Measurements from ENCODE around the gene RNF115.
"Not testable (repeated sequence)": the region's sequence is repeated elsewhere in the genome, so short reads cannot be mapped to it uniquely, and the experiment has no call there.

The RNF115 gene

DNA sequence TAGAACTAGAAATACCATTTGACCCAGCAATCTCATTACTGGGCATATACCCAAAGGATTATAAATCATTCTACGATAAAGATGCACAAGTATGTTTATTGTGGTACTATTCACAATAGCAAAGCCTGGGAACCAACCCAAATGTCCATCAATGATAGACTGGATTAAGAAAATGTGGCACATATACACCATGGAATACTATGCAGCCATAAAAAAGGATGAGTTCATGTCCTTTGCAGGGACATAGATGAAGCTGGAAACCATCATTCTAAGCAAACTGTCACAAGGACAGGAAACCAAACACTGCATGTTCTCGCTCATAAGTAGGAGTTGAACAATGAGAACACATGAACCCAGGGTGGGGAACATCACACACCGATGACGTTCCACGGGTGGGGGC lies 97.7 kb downstream of the RNF115 start:
- CTCF ChIA-PET; H3K27ac ChIP-seq (ENCODE audit: insufficient read depth in 1 of 2, low read depth in 1 of 2, low read length in 2 of 2, poor library complexity in 1 of 2, severe bottlenecking in 2 of 2); H3K9me3 ChIP-seq (ENCODE audit: control extremely low read depth in 1 of 5, control insufficient read depth in 4 of 5, insufficient read depth in 2 of 5, low read depth in 1 of 5, low read length in 4 of 5); DNase-seq; H3K36me3 ChIP-seq (ENCODE audit: control insufficient read depth in 4 of 4, insufficient read depth in 4 of 4, low read length in 3 of 4); H3K4me3 ChIP-seq (ENCODE audit: control insufficient read depth in 1 of 7, extremely low read depth in 1 of 7, insufficient read depth in 4 of 7, low read depth in 2 of 7, low read length in 6 of 7); H3K4me1 ChIP-seq (ENCODE audit: control extremely low read depth in 1 of 4, control insufficient read depth in 4 of 4, insufficient read depth in 4 of 4, low read length in 3 of 4); POLR2A ChIA-PET: not testable (repeated sequence)
- WGBS (ENCODE audit: insufficient coverage), result 80% methylated on average over 1 of the region's 5 CpGs
- H3K27me3 ChIP-seq (replicated peaks in 2 of 5; ENCODE audit: control insufficient read depth in 4 of 5, insufficient read depth in 5 of 5, low read length in 4 of 5), result peaks cover 0 to 11% (median 3%) of the 10 kb centered on the region in 5 experiments

DNA sequence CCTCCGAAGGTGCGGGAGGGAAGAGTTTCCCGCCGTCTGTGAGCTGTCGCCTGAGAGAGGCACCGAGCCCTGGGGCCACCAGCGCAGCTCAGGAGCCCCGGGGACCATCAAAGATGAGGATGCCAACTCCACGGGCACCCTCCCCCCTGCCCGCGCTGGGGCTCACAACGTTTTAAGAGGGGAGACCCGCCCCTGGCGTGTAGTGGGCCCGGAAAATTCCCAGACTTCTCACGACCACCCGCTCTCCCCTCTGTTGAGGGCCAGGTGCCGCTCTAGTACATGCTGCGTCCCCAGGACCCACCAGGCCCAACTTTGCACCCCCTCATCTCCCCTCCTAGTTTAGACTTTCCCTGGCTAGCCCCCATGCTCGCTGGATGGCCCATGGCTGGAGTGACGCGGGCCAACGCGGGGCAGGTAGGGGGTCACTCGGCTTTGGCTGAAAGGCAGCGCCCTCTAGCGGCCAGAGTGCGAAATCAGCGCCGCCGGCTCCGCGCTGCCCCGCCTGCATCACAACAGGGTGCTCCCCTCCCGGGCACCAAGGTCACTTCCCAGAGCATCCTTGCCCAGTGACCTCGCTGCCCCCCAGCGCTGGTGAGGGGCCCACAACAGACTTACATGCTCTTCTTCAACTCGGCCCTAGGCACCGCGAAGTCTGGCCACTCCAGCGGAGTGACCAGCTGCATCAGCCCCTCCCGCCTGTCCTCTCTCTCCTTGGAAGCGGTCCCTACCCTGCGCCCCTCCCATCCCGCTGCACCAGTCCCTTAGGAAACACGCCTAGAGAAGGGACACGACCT lies 102.8 kb downstream of the RNF115 start:
- ChIA-PET CTCF (interaction anchor here (0.7 to 1.9 kb wide), 14 partner anchors 9 to 37 kb away, joined by 3 to 7 read pairs (median 4); no protein-coding TSS in a partner anchor), POLR2A (no interaction called here)
- H3K27ac ChIP-seq (ENCODE audit: insufficient read depth in 1 of 2, low read depth in 1 of 2, low read length in 2 of 2, poor library complexity in 1 of 2, severe bottlenecking in 2 of 2), result no peak overlapping the region
- peak overlapping the region; percentile 5 to 75 (median 53) for H3K4me3 ChIP-seq (ENCODE audit: control insufficient read depth in 1 of 7, extremely low read depth in 1 of 7, insufficient read depth in 4 of 7, low read depth in 2 of 7, low read length in 6 of 7)
- H3K36me3 ChIP-seq (ENCODE audit: control insufficient read depth in 4 of 4, insufficient read depth in 4 of 4, low read length in 3 of 4), result no peaks in the 10 kb centered on the region
- no peaks in the 10 kb centered on the region for H3K9me3 ChIP-seq (ENCODE audit: control extremely low read depth in 1 of 5, control insufficient read depth in 4 of 5, insufficient read depth in 2 of 5, low read depth in 1 of 5, low read length in 4 of 5)
- peak; percentile 39 to 65 (median 63) for DNase-seq
- WGBS (ENCODE audit: insufficient coverage), result 9% methylated on average over 38 of the region's 47 CpGs
- H3K4me1 ChIP-seq (ENCODE audit: control extremely low read depth in 1 of 4, control insufficient read depth in 4 of 4, insufficient read depth in 4 of 4, low read length in 3 of 4), result peaks cover 0 to 9% (median 9%) of the 10 kb centered on the region in 4 experiments
- peaks cover 0 to 24% (median 7%) of the 10 kb centered on the region in 5 experiments for H3K27me3 ChIP-seq (replicated peaks in 2 of 5; ENCODE audit: control insufficient read depth in 4 of 5, insufficient read depth in 5 of 5, low read length in 4 of 5)

DNA sequence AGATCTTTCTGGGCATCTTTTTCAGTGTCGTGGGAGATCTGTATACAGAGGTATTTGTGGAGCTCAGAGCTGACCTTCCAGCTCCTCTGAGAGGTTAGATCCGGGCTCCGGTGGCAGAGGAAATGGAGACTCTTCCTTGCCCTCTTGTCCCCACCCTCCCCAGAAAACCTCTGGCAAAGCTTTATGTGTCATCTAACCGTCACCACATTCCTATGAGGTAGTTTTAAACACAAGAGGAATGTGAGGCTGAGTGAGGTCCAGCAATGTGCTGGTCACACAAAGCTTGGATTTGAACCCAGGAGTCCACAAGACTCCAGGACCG lies 103.4 kb downstream of the RNF115 start:
- Histone ChIP-seq H3K27me3 (replicated peaks in 2 of 5; ENCODE audit: control insufficient read depth in 4 of 5, insufficient read depth in 5 of 5, low read length in 4 of 5) (peaks cover 0 to 24% (median 7%) of the 10 kb centered on the region in 5 experiments), H3K9me3 (ENCODE audit: control extremely low read depth in 1 of 5, control insufficient read depth in 4 of 5, insufficient read depth in 2 of 5, low read depth in 1 of 5, low read length in 4 of 5) (no peaks in the 10 kb centered on the region), H3K4me3 (ENCODE audit: control insufficient read depth in 1 of 7, extremely low read depth in 1 of 7, insufficient read depth in 4 of 7, low read depth in 2 of 7, low read length in 6 of 7) (peak overlapping the region in 4 of 7 experiments; percentile 53 to 75 (median 64)), H3K36me3 (ENCODE audit: control insufficient read depth in 4 of 4, insufficient read depth in 4 of 4, low read length in 3 of 4) (no peaks in the 10 kb centered on the region), H3K27ac (ENCODE audit: insufficient read depth in 1 of 2, low read depth in 1 of 2, low read length in 2 of 2, poor library complexity in 1 of 2, severe bottlenecking in 2 of 2) (no peak overlapping the region), H3K4me1 (ENCODE audit: control extremely low read depth in 1 of 4, control insufficient read depth in 4 of 4, insufficient read depth in 4 of 4, low read length in 3 of 4) (peaks cover 0 to 9% (median 9%) of the 10 kb centered on the region in 4 experiments)
- ChIA-PET POLR2A (no interaction called here), CTCF (interaction anchor here (0.9 to 1.9 kb wide), 8 partner anchors 9 to 118 kb away, joined by 3 to 7 read pairs (median 4); no protein-coding TSS in a partner anchor)
- WGBS (ENCODE audit: insufficient coverage), result 46% methylated on average over 5 of the region's 5 CpGs
- no peak for DNase-seq

DNA sequence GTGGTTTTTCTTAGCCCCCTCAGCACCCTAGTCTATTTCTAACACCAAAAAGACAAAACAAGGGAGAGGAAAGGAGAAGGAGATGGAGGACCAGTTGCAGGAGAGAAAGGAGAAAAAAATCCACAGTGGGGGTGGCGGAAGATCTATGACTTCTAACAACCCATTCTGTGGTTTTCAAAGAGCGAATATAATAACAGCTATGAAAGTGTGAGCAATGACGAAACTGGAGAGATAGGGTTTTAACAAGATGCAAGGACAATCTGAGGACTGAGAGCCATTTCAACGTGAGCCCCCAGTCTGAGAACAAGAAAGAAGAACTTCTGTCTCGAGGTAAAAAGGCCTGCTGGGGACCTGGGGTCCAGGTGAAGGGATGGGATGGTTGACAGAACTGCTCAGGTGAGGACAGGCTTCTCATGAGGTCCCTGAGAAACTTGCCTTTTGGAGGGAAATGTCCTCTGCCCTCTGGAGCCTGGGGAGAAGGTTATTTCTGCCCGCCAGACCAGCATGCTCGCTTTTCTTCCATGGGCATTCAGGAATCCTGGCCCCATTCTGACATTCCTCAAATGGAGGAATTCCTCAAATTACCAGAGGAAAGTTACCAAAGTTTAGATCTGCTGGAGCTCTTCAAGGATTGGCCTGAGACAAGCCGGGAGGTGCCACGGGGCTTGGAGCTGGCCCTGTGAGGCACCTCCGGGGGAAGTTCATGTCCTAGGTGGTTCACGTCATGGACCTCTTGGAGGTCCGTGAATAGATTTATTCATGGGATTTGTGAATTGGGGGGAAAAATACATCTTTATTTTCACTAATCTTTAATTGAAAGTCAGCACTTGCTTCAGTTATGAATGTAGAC lies 104.4 kb downstream of the RNF115 start, which contains the start of gene CD160:
CD160 (plus strand) TSS at position 270 of the 850 bp plus-strand sequence. CDS start 8,829 bp downstream, outside the sequence.
- CTCF ChIA-PET, result interaction anchor here (0.9 to 1.7 kb wide), 6 partner anchors 7 to 117 kb away, joined by 3 to 7 read pairs (median 4); no protein-coding TSS in a partner anchor
- H3K4me3 ChIP-seq (ENCODE audit: control insufficient read depth in 1 of 7, extremely low read depth in 1 of 7, insufficient read depth in 4 of 7, low read depth in 2 of 7, low read length in 6 of 7), result no peak within 1 kb of the TSS
- POLR2A ChIA-PET, result no interaction called here
- peaks cover 0 to 24% (median 7%) of the 10 kb centered on the region in 5 experiments for H3K27me3 ChIP-seq (replicated peaks in 2 of 5; ENCODE audit: control insufficient read depth in 4 of 5, insufficient read depth in 5 of 5, low read length in 4 of 5)
- H3K27ac ChIP-seq (ENCODE audit: insufficient read depth in 1 of 2, low read depth in 1 of 2, low read length in 2 of 2, poor library complexity in 1 of 2, severe bottlenecking in 2 of 2), result no peak within 1 kb of the TSS
- DNase-seq, result no peak
- no peaks in the 10 kb centered on the region for H3K36me3 ChIP-seq (ENCODE audit: control insufficient read depth in 4 of 4, insufficient read depth in 4 of 4, low read length in 3 of 4)
- H3K9me3 ChIP-seq (ENCODE audit: control extremely low read depth in 1 of 5, control insufficient read depth in 4 of 5, insufficient read depth in 2 of 5, low read depth in 1 of 5, low read length in 4 of 5), result no peaks in the 10 kb centered on the region
- peaks cover 0 to 9% (median 9%) of the 10 kb centered on the region in 4 experiments for H3K4me1 ChIP-seq (ENCODE audit: control extremely low read depth in 1 of 4, control insufficient read depth in 4 of 4, insufficient read depth in 4 of 4, low read length in 3 of 4)
- WGBS (ENCODE audit: insufficient coverage), result 94% methylated on average over 9 of the region's 12 CpGs

DNA sequence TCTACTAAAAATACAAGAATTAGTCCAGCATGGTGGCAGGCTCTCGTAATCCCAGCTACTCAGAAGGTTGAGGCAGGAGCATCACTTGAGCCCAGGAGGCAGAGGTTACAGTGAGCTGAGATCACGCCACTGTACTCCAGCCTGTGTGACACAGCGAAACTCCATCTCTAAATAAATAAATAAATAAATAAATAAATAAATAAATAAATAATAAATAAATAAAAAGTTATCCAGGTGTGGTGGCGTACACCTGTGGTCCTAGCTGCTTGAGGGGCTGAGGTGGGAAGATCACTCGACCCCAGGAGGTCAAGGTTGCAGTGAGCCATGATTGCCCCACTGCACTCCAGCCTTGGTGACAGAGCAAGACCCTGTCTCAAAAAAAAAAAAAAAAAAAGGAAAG lies 105.4 kb downstream of the RNF115 start:
- H3K4me3 ChIP-seq (ENCODE audit: control insufficient read depth in 1 of 7, extremely low read depth in 1 of 7, insufficient read depth in 4 of 7, low read depth in 2 of 7, low read length in 6 of 7); H3K9me3 ChIP-seq (ENCODE audit: control extremely low read depth in 1 of 5, control insufficient read depth in 4 of 5, insufficient read depth in 2 of 5, low read depth in 1 of 5, low read length in 4 of 5); H3K27ac ChIP-seq (ENCODE audit: insufficient read depth in 1 of 2, low read depth in 1 of 2, low read length in 2 of 2, poor library complexity in 1 of 2, severe bottlenecking in 2 of 2); H3K4me1 ChIP-seq (ENCODE audit: control extremely low read depth in 1 of 4, control insufficient read depth in 4 of 4, insufficient read depth in 4 of 4, low read length in 3 of 4); POLR2A ChIA-PET; H3K36me3 ChIP-seq (ENCODE audit: control insufficient read depth in 4 of 4, insufficient read depth in 4 of 4, low read length in 3 of 4); DNase-seq: not testable (repeated sequence)
- WGBS (ENCODE audit: insufficient coverage), result 93% methylated on average over 2 of the region's 5 CpGs
- CTCF ChIA-PET, result interaction anchor here (1.1 to 1.3 kb wide), 2 partner anchors 15 to 20 kb away, joined by 3 read pairs; no protein-coding TSS in a partner anchor
- H3K27me3 ChIP-seq (replicated peaks in 2 of 5; ENCODE audit: control insufficient read depth in 4 of 5, insufficient read depth in 5 of 5, low read length in 4 of 5), result peaks cover 0 to 24% (median 7%) of the 10 kb centered on the region in 5 experiments

DNA sequence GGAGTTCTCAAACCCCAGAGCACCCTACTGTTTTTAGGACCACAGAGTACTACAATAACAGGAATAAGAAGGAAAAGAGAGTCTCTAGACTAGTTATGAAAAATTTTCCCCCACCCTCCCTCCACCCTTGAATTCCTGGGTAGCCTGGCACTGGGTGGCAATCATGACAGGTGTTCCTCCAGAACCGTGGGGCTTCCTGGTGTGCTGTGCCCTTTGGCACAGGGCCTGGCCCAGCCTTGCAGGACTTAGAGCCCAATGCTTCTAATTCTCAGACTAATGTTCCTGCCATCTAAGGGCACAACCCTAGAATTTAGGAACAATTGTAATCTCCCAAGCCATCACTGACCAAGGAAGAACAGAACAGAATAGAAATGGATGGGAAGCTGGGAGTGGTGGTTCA lies 106.1 kb downstream of the RNF115 start:
- H3K9me3 ChIP-seq (ENCODE audit: control extremely low read depth in 1 of 5, control insufficient read depth in 4 of 5, insufficient read depth in 2 of 5, low read depth in 1 of 5, low read length in 4 of 5), result no peaks in the 10 kb centered on the region
- no peak overlapping the region for H3K27ac ChIP-seq (ENCODE audit: insufficient read depth in 1 of 2, low read depth in 1 of 2, low read length in 2 of 2, poor library complexity in 1 of 2, severe bottlenecking in 2 of 2)
- 88% methylated on average over 1 of the region's 1 CpG for WGBS (ENCODE audit: insufficient coverage)
- H3K4me3 ChIP-seq (ENCODE audit: control insufficient read depth in 1 of 7, extremely low read depth in 1 of 7, insufficient read depth in 4 of 7, low read depth in 2 of 7, low read length in 6 of 7), result no peak overlapping the region
- H3K36me3 ChIP-seq (ENCODE audit: control insufficient read depth in 4 of 4, insufficient read depth in 4 of 4, low read length in 3 of 4), result no peaks in the 10 kb centered on the region
- DNase-seq, result no peak
- peaks cover 0 to 9% (median 9%) of the 10 kb centered on the region in 4 experiments for H3K4me1 ChIP-seq (ENCODE audit: control extremely low read depth in 1 of 4, control insufficient read depth in 4 of 4, insufficient read depth in 4 of 4, low read length in 3 of 4)
- ChIA-PET CTCF (interaction anchor here (1.1 to 1.3 kb wide), 2 partner anchors 14 to 20 kb away, joined by 3 read pairs; no protein-coding TSS in a partner anchor), POLR2A (no interaction called here)
- H3K27me3 ChIP-seq (replicated peaks in 2 of 5; ENCODE audit: control insufficient read depth in 4 of 5, insufficient read depth in 5 of 5, low read length in 4 of 5), result peaks cover 0 to 24% (median 7%) of the 10 kb centered on the region in 5 experiments

Measured in common myeloid progenitor, CD34-positive (primary cell).